Subcutaneous adipose tissue (tissue), 4 donors: ENCODE results near the gene LGALS3BP. TPM values are rescaled to one million over a fixed set of nuclear protein-coding genes. Genes with fewer than 3 reads are reported as not detected.

ENCODE experiments used
- total RNA-seq, 4 donors: library from RNA; depleted of rRNA; stranded (reverse); fragments of >200 nt; gene quantifications; one replicate each; pipeline ENCODE4 v1.1.0, GENCODE V29; 2016
- TF ChIP-seq, protein P1 (sequence below): fragments of 450-650 bp; IDR thresholded peaks from one replicate; pipeline ENCODE4 v1.5.1; 2016; ENCODE audit warnings: low read depth, mild to moderate bottlenecking, control low read depth, antibody characterized with exemption, moderate library complexity

Gene LGALS3BP
- total RNA-seq, 4 donors from 2014 or later: 237 to 556 (median 448) TPM

DNA sequence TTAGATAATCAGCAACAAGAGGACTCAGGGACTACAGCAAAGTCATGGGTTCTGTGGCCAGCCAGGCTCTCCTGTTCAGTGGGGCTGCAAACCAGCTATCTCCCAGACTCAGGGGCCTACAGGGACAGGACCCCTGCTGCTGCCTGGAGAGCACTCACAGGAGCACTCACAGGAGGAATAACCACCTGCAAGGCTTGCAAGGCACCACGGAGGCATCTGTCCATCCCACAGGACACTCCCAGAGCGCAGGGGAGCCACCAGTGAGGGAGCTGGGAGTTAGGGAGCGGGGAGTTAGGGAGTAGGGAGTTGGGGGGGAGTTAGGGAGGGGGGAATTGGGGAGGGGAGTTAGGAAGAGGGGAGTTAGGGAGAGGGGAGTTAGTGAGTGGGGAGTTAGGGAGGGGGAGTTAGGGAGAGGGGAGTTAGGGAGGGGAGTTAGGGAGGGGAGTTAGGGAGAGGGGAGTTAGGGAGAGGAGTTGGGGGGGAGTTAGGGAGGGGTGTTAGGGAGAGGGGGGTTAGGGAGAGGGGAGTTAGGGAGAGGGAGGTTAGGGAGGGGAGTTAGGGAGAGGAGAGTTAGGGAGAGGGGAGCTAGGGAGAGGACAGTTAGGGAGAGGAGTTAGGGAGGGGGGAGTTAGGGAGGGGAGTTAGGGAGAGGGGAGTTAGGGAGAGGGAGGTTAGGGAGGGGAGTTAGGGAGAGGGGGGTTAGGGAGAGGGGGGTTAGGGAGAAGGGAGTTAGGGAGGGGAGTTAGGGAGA lies 24.1 kb upstream of the LGALS3BP start:
- TF ChIP-seq, protein P1, sequence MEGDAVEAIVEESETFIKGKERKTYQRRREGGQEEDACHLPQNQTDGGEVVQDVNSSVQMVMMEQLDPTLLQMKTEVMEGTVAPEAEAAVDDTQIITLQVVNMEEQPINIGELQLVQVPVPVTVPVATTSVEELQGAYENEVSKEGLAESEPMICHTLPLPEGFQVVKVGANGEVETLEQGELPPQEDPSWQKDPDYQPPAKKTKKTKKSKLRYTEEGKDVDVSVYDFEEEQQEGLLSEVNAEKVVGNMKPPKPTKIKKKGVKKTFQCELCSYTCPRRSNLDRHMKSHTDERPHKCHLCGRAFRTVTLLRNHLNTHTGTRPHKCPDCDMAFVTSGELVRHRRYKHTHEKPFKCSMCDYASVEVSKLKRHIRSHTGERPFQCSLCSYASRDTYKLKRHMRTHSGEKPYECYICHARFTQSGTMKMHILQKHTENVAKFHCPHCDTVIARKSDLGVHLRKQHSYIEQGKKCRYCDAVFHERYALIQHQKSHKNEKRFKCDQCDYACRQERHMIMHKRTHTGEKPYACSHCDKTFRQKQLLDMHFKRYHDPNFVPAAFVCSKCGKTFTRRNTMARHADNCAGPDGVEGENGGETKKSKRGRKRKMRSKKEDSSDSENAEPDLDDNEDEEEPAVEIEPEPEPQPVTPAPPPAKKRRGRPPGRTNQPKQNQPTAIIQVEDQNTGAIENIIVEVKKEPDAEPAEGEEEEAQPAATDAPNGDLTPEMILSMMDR: no peak

DNA sequence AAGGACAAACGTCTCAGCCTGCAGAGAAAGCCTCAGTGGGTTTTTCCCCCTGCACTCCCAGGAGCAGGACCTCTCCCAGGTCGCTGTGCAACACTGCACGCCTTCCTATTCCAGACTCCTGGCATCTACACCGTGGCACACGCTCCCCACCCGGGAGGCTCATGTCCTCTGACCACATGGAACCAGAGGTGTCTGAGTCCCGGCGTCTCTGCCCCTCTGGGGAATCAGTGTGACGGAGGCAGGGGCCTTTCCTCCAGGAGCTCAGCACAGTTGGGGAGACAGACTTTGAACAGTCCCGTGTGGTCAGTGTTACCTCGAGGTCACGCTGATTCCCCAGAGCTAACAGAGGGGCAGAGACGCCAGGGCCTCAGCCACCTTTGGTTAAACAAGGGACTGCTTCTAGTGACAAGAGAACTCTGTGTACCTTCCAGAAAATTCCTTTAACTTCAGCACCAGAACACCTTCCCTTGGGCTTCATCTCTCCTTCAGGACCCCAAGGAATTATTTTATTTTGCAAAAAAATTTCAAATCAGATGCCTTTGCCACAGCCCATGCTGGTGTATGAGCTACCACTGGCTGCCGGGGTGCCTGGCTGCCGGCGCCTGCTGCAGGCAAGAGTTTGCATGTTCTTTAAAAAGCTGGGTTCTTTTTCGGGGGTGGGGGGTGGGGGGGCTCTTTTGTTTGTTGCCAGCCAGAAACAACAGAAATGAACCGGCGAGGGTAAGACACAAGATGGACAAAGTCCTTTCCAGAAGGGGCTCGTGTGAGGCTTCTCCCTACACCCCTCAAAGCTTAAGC lies 23.3 kb upstream of the LGALS3BP start:
- TF ChIP-seq, protein P1: no peak

DNA sequence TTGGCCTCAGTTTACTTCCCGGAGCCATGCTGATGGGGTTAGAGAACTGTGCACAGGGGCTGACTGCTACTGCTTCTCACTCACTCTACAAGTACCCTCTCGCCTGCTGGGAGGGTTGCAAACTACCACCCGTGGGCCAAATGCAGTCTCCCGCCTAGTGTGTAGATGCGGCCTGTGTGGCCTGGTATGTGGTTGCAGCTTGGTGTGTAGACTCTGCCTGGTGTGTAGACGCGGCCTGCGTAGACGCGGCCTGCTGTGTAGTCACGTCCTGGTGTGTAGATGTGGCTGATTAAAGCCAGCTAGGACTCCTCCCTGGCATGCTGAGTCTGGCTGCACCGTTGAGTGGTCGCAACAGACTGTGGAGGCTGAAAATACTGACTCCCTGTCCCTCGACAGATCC lies 22.6 kb upstream of the LGALS3BP start:
- TF ChIP-seq, protein P1: no peak

DNA sequence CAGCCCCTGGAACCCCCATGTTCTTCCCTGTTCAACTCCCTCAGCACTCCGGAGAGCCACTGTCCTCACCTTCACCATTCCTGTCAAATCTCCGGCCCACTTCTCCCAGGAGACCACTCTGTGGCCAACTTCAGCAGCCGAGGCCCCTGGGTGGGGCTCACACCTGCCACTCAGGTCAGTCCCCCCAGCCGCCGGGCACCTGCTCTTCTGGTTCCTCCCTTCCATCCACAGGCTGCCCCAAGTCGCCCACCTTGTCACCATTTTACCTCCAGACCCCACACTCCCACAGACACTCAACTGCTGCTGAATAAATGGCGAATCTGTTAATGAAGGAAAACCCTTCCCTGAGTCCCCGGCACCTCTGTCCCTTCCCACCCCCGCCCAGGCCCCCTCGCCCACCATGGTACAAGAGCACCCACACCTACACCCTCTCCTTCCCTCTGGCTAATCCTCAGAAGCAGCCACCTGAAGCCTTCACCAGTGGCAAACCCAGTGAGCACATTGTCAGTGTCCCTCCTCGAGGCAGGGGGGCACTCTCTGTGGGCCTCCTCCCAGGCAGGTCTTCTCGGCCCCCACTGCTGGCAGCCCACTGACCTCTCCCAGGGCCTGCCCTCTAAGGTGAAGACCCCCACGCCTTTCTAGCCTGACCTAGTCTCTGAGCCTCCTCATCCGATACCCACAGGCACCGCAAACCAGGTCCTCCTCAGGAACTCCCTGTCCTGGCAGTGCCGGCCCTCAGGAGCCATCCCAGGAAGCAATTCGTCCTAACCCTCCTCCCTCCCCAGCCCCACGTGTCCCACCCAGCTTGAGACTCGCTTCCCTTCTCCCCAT lies 21.7 kb upstream of the LGALS3BP start:
- TF ChIP-seq, protein P1: no peak

DNA sequence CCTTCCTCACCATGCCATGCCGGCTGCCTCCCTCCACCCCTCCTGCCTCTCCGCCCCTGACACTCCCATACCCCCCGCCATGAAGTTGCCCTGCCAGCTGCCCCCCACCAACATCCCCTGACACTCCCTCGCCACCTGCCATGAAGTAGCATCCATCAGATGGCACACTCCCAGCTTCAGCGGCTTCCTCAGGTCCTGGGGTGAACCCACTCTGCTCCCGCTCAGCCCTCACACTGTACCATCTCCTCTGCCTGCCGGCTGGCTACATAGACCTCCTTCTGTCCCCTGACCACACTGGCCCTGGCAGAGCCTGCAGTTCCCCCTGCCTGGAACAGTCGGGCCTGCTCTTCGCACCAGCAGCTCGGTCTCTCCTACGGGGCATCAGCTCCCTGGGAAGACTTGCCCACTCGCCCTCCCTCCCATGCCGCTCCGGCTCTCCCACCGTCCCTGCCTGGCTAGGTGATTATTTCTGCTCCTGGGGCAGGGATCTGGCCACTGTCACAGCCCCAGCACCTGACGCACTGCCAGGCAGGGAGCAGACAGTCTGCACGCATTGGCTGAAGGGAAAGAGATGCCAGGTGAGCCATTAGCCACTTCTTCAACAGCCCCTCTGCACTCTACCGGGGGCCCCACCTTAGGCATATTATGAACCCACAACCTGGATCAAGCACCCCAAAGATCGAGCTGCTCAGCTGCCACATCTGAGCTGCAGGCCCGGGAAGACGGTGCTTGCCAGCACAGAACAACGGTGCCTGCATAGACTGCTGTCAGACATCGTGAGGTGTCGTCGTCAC lies 20.9 kb upstream of the LGALS3BP start:
- TF ChIP-seq, protein P1: no peak

DNA sequence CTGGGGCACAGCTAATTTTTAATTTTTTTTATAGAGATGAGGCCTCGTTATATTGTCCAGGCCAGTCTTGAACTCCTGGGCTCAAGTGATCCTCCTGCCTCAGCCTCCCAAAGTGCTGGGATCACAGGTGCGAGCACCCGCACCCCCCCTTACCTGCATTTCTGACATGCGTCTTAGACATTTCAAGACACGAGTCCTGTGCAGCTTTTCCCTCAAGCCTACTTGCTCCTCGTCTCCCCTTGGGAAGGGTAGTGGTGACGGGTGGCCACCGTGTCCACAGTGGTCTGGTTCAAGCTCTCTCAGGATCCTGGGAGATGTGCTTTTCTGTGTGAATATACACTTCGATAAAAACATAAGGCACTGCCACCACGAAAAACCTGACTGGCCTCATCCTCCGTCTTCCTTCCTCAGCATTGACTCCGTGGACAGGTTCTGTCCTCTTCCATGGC lies 20.2 kb upstream of the LGALS3BP start:
- TF ChIP-seq, protein P1: no peak
